Measurements from ENCODE around the gene C4orf51.

Gene C4orf51

GRCh38 chr4:145757188-145757587, 77.2 kb downstream of the C4orf51 start:
- DNase-seq (ENCODE audit: low spot score): no peak

- no peak for DNase-seq (ENCODE audit: low spot score)
Observed at GRCh38 chr4:145760176-145760575, 80.2 kb downstream of the C4orf51 start.

- no peak for DNase-seq (ENCODE audit: low spot score)
Observed at GRCh38 chr4:145760961-145761929, 81.3 kb downstream of the C4orf51 start.

GRCh38 chr4:145762719-145763118, 82.8 kb downstream of the C4orf51 start:
- no peak for DNase-seq (ENCODE audit: low spot score)

- DNase-seq (ENCODE audit: low spot score): no peak
Observed at GRCh38 chr4:145763399-145763798, 83.5 kb downstream of the C4orf51 start.

GRCh38 chr4:145766273-145766672, 86.3 kb downstream of the C4orf51 start:
- no peak for DNase-seq (ENCODE audit: low spot score)

GRCh38 chr4:145769450-145770037, 89.6 kb downstream of the C4orf51 start:
- no peak for DNase-seq (ENCODE audit: low spot score)

GRCh38 chr4:145770124-145770523, 90.2 kb downstream of the C4orf51 start:
- no peak for DNase-seq (ENCODE audit: low spot score)

GRCh38 chr4:145772347-145772746, 92.4 kb downstream of the C4orf51 start:
- no peak for DNase-seq (ENCODE audit: low spot score)

GRCh38 chr4:145773581-145774234, 93.8 kb downstream of the C4orf51 start:
- DNase-seq (ENCODE audit: low spot score): no peak

GRCh38 chr4:145774473-145774872, 94.5 kb downstream of the C4orf51 start:
- DNase-seq (ENCODE audit: low spot score): no peak

- DNase-seq (ENCODE audit: low spot score): no peak
Observed at GRCh38 chr4:145775406-145775805, 95.5 kb downstream of the C4orf51 start.

- no peak for DNase-seq (ENCODE audit: low spot score)
Observed at GRCh38 chr4:145776208-145776607, 96.3 kb downstream of the C4orf51 start.

GRCh38 chr4:145779319-145779801, 99.4 kb downstream of the C4orf51 start:
- peak; percentile 83 for DNase-seq (ENCODE audit: low spot score)

GRCh38 chr4:145781351-145781750, 101.4 kb downstream of the C4orf51 start:
- no peak for DNase-seq (ENCODE audit: low spot score)
